SH-SY5Y (cell line): ENCODE data around the gene MAP7D3.

Experiments
- GATA2 ChIP-seq: IDR thresholded peaks from 2 replicates; pipeline ENCODE4 v1.6.1; 2011; ENCODE audit warnings: mild to moderate bottlenecking, low read depth, low read length
- GATA3 ChIP-seq: IDR thresholded peaks from 2 replicates; pipeline ENCODE4 v1.6.1; 2011; ENCODE audit warnings: low read depth, mild to moderate bottlenecking, low read length, moderate library complexity

- no peak for TF ChIP-seq GATA2
- no peak for TF ChIP-seq GATA3
Observed at GRCh38 chrX:136186023-136186413, 65.2 kb downstream of the MAP7D3 start.
